Gastroesophageal sphincter (tissue), 3 donors: ENCODE data around the gene IRGQ.

ENCODE experiments used
- POLR2AphosphoS5 ChIP-seq: sonication (generic); formaldehyde crosslinking; IDR thresholded peaks from one replicate; pipeline ENCODE4 v1.6.1; 2017; ENCODE audit warnings: antibody characterized with exemption
- TF ChIP-seq, protein P1 (sequence below), 4 experiments: fragments of 200-600 bp in 2 of 4; fragments of 450-650 bp in 2 of 4; sonication (generic) in 1 of 4; IDR thresholded peaks; one replicate each; pipeline ENCODE4 v1.5.1; 2017 to 2019; ENCODE audit warnings: antibody characterized with exemption in 4 of 4, mild to moderate bottlenecking in 2 of 4, moderate library complexity in 2 of 4

- TF ChIP-seq, protein P1, sequence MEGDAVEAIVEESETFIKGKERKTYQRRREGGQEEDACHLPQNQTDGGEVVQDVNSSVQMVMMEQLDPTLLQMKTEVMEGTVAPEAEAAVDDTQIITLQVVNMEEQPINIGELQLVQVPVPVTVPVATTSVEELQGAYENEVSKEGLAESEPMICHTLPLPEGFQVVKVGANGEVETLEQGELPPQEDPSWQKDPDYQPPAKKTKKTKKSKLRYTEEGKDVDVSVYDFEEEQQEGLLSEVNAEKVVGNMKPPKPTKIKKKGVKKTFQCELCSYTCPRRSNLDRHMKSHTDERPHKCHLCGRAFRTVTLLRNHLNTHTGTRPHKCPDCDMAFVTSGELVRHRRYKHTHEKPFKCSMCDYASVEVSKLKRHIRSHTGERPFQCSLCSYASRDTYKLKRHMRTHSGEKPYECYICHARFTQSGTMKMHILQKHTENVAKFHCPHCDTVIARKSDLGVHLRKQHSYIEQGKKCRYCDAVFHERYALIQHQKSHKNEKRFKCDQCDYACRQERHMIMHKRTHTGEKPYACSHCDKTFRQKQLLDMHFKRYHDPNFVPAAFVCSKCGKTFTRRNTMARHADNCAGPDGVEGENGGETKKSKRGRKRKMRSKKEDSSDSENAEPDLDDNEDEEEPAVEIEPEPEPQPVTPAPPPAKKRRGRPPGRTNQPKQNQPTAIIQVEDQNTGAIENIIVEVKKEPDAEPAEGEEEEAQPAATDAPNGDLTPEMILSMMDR (IDR thresholded peaks at IDR 0.05), result peak in 1 of 4 experiments; percentile 9
- peak; percentile 47 for TF ChIP-seq POLR2AphosphoS5
Measured at GRCh38 chr19:43575156-43575950, 20.6 kb downstream of the IRGQ start, which contains the start of the genes PINLYP and XRCC1.
